DOHH2 (cell line): ENCODE data around the gene RAB17.

Experiments used
- H3F3A ChIP-seq: fragments of 200-600 bp; sonication (generic), shearing (Covaris generic); 2 replicates; pipeline ENCODE4 v1.6.0; 2016; ENCODE audit warnings: antibody characterized with exemption, mild to moderate bottlenecking; ENCODE audit not compliant: control insufficient read depth, insufficient read depth
- H3K27ac ChIP-seq: fragments of 200-600 bp; sonication (generic); 2 replicates; pipeline ENCODE4 v1.5.1; 2014; ENCODE audit warnings: low read depth, mild to moderate bottlenecking, low read length, moderate library complexity
- H3K27me3 ChIP-seq: fragments of 200-600 bp; sonication (generic); 2 replicates; pipeline ENCODE4 v1.6.1; 2014; ENCODE audit warnings: mild to moderate bottlenecking, low read length, mixed read lengths; ENCODE audit not compliant: control insufficient read depth
- H3K36me3 ChIP-seq: fragments of 200-600 bp; sonication (generic); 2 replicates; pipeline ENCODE4 v1.6.1; 2014; ENCODE audit warnings: mild to moderate bottlenecking, low read length, moderate library complexity, mixed read lengths; ENCODE audit not compliant: control insufficient read depth
- H3K4me1 ChIP-seq: fragments of 200-600 bp; sonication (generic); 2 replicates; pipeline ENCODE4 v1.6.1; 2014; ENCODE audit warnings: mild to moderate bottlenecking, low read length, mixed read lengths; ENCODE audit not compliant: control insufficient read depth
- H3K4me2 ChIP-seq: fragments of 200-600 bp; sonication (generic); 2 replicates; pipeline ENCODE4 v1.6.0; 2014; ENCODE audit warnings: mild to moderate bottlenecking, low read length, moderate library complexity
- H3K4me3 ChIP-seq: fragments of 200-600 bp; sonication (generic); 2 replicates; pipeline ENCODE4 v1.5.1; 2014; ENCODE audit warnings: mild to moderate bottlenecking, low read length, mixed read lengths
- H3K79me2 ChIP-seq: fragments of 200-600 bp; sonication (generic); 2 replicates; pipeline ENCODE4 v1.6.1; 2014; ENCODE audit warnings: mild to moderate bottlenecking, low read length, mixed read lengths; ENCODE audit not compliant: control insufficient read depth
- H3K9me2 ChIP-seq: fragments of 200-600 bp; sonication (generic); replicated peaks from 2 replicates; pipeline ENCODE4 v1.6.1; 2014; ENCODE audit warnings: mild to moderate bottlenecking, low read length, mixed read lengths; ENCODE audit not compliant: control insufficient read depth
- H3K9me3 ChIP-seq: fragments of 200-600 bp; sonication (generic); 2 replicates; pipeline ENCODE4 v1.6.1; 2014; ENCODE audit warnings: antibody characterized with exemption, low read length, mixed read lengths; ENCODE audit not compliant: control insufficient read depth, insufficient read depth
- H4K20me1 ChIP-seq: fragments of 200-600 bp; sonication (generic); 2 replicates; pipeline ENCODE4 v1.6.0; 2014; ENCODE audit warnings: low read depth, mild to moderate bottlenecking, antibody characterized with exemption, low read length, moderate library complexity; ENCODE audit not compliant: control insufficient read depth, insufficient read depth
- CTCF ChIP-seq: fragments of 200-600 bp; sonication (generic); IDR thresholded peaks from one replicate; pipeline ENCODE4 v1.5.1; 2014; ENCODE audit warnings: antibody characterized with exemption, mild to moderate bottlenecking, low read depth, low read length; ENCODE audit not compliant: poor library complexity, severe bottlenecking
- EZH2phosphoT487 ChIP-seq: fragments of 200-600 bp; sonication (generic); IDR thresholded peaks from 2 replicates; pipeline ENCODE4 v1.6.1; 2017; ENCODE audit warnings: borderline replicate concordance, mild to moderate bottlenecking, antibody characterized with exemption, low read length, moderate library complexity, mixed read lengths

Gene RAB17

GRCh38 chr2:237561221-237561620, 29.3 kb downstream of the RAB17 start:
- Histone ChIP-seq H4K20me1 (no peaks in the 10 kb centered on the region), H3K27ac (no peak overlapping the region), H3K4me2 (no peak overlapping the region), H3F3A (no peaks in the 10 kb centered on the region), H3K27me3 (peaks cover 6% of the 10 kb centered on the region), H3K4me1 (no peaks in the 10 kb centered on the region), H3K4me3 (no peak overlapping the region), H3K9me2 (no peaks in the 10 kb centered on the region), H3K9me3 (peaks cover 3% of the 10 kb centered on the region), H3K79me2 (no peaks in the 10 kb centered on the region), H3K36me3 (no peaks in the 10 kb centered on the region)
- TF ChIP-seq CTCF, result no peak
- no peak for TF ChIP-seq EZH2phosphoT487

DNA sequence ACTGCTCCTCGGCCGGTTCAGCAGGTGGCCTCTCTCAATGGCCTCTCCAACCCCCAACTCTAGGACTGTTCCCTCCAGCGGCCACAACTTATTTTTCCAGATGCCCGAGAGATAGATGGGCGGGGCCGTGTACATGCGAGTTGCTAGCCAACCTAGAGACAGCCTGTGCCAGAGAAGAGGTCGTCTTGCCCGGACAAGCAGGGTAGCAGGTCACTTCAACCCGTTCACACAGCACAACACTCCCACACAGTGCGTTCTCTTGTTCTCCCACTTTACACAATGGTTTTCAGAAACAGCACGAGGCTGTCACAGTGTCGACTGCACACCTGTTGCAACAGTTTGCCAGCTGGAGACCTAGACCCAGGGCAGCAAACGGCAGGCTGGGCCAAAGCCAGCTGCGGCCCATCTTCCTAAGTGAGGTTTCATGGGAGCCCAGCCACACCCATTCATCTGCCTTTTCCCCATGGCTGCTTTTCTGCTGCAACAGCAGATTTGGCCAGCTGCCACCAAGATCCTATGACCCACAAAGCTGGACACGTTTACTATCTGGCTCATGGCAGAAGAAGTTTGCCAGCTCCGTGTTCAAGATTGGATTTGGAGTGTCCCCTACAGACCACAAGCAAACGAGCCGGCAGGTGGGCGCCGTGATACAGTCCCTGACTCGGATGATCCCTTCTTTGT, 31.4 kb downstream of the RAB17 start:
- H3K9me2 ChIP-seq, result no peaks in the 10 kb centered on the region
- no peaks in the 10 kb centered on the region for H3K36me3 ChIP-seq
- H3F3A ChIP-seq, result no peaks in the 10 kb centered on the region
- no peaks in the 10 kb centered on the region for H3K4me1 ChIP-seq
- H3K79me2 ChIP-seq, result no peaks in the 10 kb centered on the region
- no peak overlapping the region for H3K27ac ChIP-seq
- H4K20me1 ChIP-seq, result no peaks in the 10 kb centered on the region
- no peak overlapping the region for H3K4me3 ChIP-seq
- peaks cover 6% of the 10 kb centered on the region for H3K27me3 ChIP-seq
- no peak overlapping the region for H3K4me2 ChIP-seq
- TF ChIP-seq CTCF (no peak), EZH2phosphoT487 (no peak)
- H3K9me3 ChIP-seq, result peaks cover 11% of the 10 kb centered on the region

- H3K4me3 ChIP-seq, result no peak overlapping the region
Observed at GRCh38 chr2:237557633-237558015, 32.9 kb downstream of the RAB17 start.

More at GRCh38 chr2:237557633-237558015, 32.9 kb downstream of the RAB17 start:
- Histone ChIP-seq H3K27ac (no peak overlapping the region), H3K9me3 (peaks cover 11% of the 10 kb centered on the region), H3K4me1 (no peaks in the 10 kb centered on the region), H3K79me2 (no peaks in the 10 kb centered on the region), H3K36me3 (no peaks in the 10 kb centered on the region), H3K27me3 (peaks cover 6% of the 10 kb centered on the region), H3F3A (no peaks in the 10 kb centered on the region), H4K20me1 (no peaks in the 10 kb centered on the region), H3K9me2 (no peaks in the 10 kb centered on the region), H3K4me2 (no peak overlapping the region)
- TF ChIP-seq CTCF, result no peak
- TF ChIP-seq EZH2phosphoT487, result no peak
